NCI-H1092 (cell line): ENCODE data around the gene HNF1A.

Experiments
- DNase-seq: peaks from one replicate; lab custom pipeline; 2025; lab: John Stamatoyannopoulos, UW

HNF1A gene

GRCh38 chr12:121050725-121051124 is 72.4 kb downstream of the HNF1A start:
- no peak for DNase-seq
